ENCODE measurements around the gene FAM180A.

FAM180A gene

DNA sequence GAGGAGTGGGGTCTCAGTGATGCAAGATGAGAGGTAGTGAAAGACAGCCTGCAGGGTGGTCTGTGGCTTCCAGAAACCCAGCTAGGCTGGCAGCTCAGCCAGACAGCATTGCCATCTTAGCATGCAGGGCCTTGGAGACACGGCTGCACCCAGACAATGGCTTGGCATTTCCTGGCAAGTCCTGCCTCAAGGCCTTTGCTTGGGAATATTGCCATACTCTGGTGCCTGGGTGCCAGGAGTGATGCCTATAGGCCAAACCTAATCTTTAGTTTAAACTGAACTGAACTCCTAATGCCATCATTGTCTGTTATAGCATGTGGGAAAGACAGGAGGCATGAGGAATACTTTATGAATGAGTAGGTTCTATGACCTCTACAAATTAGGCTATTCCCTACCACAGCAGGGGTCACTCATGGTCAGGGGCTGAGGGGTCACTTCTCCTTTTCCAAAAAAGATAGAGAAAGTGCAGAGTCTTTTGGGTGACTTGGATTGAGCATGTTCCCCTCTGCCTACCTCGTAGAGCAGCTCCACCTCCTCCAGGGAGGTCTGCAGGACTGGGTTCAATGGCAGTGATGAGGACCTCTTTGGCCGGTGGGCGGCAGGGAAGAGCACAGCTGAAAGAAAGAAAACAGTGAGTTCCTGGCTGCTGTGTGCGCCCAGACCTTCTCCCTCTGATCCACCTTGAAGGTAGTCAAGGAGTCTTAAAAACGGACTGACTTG, 11.9 kb downstream of the FAM180A start:
- DNase-seq = no peak

DNA sequence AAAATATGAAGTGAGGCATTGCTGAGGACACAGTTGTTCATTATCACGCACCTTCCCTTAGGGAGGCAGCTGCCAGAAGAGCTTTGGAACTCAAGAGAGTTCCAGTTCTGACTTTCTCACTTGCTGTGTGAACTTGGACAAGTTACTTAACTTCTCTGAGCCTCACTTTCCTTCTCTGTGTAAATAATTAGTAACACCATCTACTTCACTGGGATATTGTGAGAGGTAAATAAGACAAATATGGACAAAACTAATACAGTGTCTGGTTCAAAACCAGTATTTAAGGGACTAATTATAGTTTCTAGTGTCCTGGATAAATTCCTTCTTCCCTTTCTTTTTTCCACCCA, 14.3 kb downstream of the FAM180A start:
- no peak for DNase-seq

DNA sequence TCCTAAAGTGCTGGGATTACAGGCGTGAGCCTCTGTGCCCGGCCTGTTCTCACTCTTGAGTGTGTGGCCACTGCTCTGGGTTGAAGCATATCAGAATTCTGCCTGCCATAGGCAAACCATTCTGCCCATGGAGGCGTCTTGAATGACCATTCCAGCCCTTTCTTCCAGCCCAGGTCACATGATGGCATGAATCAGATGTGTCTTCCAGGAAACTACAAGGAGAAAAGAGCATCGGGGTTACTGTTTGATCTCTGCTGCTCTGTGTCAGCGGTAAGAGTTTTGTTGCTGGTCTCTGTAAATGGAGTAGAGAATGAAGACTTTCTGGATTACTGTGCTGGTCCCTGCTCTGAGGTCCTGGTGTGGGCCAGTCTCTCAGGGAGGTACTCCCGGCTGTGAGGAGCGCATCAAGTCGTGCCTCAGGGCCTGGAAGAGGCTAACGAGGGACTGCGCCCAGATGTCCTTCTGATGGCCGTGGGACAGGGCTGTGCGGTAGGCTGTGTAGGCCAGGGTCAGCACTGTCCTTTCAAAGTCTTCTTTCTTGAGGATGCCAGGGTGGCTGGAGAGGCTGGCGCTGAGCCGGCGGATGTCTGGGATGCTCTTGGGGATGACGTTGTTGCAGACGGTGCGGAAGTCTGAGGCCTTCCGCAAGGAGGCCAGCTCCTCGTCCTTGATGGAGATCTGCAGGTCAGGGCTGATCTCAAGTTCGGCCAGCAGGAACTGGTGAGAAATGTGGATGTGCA, 14.8 kb downstream of the FAM180A start:
- no peak for DNase-seq

DNA sequence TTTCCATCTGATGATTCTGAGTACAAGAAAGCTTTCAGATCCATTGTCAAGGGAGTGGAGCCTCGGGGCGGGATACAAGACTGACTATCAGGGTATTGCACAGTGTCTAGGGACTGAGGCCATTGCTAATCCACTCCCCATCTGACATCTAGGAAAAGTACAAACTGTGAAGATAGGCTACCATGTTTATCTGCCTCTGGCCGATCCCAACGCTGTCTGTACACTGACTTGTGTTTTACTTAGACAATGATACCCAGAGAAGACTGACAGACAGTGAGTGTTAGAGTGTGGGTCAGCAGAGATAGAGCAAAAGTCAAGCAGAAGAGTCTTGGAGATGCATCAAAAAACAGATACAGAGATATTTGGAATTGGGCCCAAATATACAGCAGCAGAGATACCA, 17.5 kb downstream of the FAM180A start:
- DNase-seq = no peak

DNA sequence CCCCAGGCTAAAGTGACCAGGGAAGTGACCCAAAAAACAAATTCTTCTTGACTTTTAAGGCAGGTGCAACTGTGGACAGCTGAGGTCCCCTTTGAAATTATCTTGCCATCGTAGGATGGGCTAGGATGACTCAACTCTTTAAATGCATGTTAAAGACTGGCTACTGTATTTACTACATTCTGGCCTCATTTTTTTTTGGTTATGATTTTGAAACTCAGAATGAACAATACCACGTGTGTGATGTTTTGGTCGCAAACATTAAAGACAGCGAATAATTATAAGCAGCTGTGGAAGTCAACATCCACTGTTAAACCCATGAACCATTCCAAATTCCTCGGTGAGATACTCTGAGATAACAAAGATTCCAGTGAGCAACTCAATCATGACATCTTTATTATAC, 19.4 kb downstream of the FAM180A start:
- DNase-seq = no peak

DNA sequence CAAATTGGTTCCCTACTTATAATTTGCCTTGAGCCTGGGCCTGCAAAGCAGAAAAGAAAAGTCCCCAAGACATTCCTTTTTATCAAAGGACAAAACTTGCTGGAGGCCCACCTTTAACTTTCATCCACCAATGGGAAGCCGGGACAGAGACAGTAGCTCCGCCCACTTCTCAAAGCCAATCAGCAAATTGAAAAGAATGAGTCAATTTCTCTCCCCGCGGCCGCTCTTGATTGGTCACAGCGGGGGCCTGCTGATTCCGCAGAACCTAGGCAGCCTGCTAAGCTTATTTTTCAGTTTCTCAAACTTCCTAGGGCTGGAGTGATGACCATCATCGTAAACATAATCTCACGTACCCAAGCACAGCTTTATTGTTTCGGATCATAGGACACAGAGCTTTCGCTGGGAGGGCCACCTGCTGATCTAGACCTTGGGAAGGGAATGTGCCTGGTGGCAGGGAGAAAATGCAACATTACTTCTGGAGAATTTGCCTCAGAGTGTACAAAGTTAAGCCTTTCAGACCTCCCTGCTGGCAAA, 20.4 kb downstream of the FAM180A start, which contains the start of gene SLC13A4:
TSS of gene SLC13A4 (minus strand) at position 51 of the 534 bp plus-strand sequence. CDS start 690 bp downstream, outside the sequence.
- no peak for DNase-seq

DNA sequence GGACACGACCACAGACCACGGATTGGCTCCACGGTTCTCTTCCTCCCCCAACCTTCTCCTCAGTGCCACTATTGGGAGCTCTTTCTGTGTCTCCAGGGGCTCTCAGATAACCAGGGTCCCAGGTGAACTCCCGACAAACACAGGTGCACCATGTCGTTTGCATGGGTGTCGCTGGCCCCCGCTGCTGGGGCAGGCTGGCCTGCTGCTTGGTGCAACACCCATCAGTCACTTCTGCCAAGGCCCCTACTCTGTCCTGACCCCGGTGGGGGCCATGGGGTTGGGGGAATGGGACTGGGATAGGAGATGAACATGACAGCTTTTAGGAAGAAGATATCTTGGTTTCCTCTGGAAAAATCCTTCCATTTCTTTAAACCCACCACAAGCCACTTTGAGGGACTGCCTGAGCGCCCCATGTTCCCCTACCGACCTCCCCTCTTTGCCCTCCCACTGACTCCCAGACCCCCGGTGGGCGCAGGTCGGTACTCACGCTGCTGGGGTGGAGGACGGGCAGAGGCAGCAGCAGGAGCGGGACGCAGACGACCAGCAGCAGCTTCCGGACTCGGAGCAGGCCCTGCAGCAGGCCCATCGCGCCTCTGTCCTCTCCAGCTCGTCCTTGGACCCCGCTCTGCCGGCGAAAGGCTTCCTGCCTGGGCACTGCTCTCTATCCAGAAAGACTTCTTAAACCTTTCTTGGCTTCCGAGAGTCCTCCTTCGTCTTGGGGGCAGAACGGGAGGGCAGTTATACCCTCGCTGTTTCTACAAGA, 21.5 kb downstream of the FAM180A start:
- DNase-seq = no peak

DNA sequence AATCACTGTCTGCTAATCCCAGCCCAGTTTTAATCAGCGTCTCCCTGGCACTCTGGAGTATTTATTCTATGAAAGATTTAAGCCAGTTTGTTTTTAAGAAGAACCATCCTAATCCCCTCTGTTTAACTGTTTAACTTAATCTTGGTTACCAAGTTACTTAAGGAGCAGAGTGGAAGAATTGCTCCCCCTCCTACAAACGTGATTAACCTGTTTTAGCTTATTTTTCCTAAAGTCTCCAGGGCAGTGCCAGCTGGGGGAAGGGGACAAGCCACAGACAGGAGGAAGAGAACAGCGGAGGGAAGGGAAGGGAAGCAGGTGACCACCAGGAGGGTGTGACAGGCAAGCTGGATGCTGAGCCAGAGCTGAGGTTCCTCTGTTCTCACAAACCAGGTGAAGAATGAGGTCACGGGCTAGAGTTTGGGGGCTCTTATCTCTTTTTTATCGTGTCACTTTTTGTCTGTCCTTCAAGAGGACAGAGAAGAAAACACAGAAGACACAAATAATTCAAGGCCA, 22.3 kb downstream of the FAM180A start:
- no peak for DNase-seq

DNA sequence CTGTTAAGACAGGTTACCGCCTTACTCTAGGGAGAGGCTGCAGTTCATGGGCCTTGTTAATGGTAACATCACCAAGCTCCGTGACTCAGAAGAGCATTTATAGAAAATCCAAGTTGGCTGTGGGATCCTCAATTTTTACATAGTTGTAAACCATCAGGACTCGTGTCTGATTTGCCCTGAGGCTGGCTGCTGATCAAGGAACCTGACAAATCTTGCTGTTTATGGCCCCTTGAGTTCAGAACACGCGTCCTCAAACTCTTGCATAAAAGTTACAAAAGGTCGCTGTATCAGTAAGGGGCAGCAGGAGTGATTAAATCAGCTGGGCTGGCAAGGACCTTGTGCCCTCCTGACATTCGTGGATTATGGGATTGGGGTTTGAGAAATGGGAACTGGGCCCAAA, 25.2 kb downstream of the FAM180A start:
- DNase-seq = no peak

DNA sequence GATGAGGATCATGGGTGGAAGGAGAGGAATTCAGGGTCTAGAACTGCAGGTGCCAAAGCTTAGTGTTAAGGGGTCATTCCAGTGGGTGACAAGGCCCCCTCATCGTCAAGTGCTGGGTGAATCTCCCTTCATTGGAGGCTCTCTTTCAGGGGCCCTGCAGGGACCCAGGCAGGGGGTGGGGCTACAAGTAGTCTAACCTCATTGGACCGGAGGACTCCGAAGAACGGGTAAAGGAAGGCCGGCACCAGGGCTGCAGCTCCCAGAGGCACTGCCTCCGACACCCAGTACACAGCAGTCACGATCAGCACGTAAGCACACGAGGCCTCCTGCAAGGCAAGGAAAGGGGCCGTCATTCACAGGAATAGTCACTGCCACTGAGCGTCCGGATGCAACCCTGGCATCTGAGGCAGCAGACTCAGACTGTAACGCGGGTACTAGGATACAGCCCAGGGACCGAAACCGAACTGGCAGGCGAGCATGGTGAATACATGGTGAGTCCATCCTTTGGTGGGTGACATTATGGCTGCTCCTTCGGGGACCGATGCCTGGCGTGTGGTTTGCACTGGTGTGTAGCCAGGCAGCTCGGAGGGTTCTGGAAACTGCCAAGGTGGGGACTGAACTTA, 27.3 kb downstream of the FAM180A start:
- no peak for DNase-seq

DNA sequence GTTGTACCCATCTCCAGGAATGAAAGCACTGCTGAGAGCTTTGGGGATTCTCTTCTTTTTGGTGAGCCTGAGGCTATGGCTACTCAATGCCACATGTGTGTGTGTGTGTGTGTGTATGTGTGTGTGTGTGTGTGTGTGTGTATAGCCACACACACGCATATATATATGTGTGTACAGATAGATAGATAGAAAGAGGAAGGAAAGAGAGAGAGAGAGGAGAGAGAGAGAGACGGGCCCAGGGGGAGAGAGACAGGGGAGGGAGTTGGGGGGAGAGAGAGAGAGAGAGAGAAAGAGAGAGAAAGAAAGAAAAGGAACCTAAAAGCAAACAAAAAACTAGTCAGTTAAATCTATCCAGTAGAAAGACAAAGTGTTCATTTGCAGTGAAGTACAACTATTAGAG, 28.9 kb downstream of the FAM180A start:
- DNase-seq = no peak

DNA sequence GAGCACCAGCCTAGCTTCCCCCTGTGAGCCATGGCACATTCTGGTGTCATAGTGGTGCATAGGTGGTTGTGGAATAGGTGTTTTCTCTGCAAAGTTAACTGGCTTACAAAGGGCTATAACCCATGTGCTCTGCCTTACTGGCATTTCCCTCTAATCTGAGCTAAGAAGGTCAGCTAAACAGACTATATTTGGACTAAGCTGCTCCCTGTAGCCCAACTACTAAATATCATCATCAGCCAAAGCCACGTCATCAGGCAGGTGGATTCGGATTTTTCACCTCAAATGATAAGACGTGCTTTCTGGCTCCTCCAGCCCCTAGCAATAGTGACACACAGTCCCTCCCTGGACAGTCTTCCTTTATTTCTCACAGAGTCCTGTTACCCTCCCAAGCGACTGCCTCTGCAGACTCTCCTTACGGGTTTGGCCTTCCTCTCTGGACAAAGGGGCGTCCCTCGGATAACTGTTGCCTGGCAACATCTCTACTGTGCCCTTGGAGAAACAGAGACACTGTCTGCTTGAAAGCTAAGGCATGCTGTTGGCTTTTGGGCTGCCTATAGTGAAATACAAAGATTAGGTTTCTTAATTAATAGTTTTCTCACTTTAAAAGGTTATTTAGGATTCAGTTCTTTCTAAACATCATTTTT, 29.7 kb downstream of the FAM180A start:
- DNase-seq = no peak

DNA sequence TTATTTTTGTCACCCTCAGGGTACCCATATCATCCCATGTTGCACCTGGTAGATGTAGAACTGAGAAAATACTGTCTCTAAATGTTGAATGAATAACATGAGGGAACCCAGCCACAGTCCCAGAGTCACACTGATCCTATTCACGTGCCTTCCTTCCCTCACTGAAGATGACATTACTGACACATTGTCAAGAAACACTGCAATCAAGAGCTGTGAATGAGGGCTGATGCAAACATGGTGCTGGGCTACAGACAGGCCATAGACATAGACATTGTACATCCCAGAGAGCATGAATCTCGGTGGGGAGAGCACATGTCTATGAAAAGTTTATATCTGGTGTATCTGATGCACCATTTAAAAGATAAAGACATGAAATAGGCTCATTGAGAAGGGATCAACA, 30.4 kb downstream of the FAM180A start:
- DNase-seq = no peak

DNA sequence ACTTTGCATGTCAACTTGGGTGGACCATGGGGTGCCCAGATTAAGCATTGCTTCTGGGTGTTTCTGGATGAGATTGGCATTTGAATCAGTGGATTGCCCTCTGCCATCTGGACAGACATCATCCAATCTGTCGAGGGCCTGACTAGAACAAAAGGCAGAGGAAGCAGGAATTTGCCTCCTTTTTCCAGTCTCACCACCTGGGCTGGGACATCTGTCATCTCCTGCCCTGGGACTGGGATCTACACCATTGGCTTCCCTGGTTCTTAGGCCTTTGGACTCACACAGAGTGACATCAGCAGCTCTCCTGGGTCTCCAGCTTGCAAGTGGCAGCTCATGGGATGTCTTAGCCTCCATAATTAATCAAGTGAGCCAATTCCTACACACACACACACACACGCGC, 30.9 kb downstream of the FAM180A start:
- peak; percentile 85 for DNase-seq

DNA sequence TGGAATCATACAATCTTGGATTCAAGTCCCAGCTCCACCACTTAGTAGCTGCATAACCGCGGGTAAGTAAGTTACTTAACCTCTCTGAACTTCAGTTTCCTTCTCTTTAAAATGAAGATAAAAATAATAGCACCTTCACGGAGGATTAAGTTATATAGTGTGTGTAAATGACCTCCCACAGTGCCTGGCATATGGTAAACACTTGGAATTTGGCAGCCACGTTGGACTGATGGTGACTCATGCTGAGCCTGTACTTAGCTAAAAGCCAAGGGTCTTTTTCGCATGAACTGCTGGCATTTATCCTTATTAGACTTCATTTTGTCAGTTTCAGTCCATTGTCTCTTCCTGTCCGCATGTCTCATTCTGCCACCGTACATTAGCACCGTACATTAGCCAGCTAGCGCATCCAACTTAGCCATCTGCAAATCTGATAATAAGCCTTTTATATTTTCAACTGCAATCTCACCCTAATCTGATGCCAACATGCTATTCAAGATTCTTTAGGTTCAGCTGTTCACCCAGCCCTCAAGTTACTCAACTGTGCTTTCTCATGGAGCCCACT, 31.9 kb downstream of the FAM180A start:
- peak; percentile 87 for DNase-seq

DNA sequence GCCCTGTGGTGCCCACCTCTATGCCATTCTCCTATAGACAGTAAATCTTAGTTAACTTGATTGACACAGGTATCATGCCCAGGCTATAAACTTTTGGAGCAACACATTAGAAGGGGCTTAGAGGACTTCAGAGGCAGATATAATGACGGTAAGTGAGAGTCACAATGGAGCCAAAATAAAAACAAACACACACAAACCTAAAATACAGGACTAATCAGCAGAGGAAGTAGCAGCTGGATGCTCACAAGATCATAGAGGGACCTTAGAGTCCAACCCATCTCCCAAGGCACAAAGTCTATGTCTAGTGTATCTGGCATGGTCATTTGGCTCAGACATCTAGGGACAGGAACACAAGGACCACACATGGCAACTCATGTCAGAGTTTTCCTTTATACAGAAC, 32.9 kb downstream of the FAM180A start:
- no peak for DNase-seq

DNA sequence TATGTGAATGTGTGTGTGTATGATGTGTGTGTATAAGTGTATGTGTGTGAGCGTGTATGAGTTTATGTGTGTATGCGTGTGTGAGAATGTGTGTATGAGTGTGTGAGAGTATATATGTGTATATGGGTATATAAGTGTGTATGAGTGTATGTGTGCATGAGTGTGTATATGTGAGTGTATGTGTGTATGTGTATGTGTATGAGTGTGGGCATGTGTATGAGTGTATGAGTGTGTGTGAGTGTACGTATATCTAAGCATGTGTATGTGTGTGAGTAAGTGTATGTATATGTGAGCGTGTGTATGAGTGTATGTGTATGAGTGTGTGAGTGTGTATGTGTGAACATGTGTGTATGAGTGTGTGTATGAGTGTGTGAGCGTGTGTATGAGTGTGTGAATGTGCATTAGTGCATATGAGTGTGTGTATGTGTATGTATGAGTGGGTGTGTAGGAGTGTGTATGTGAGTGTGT, 33.5 kb downstream of the FAM180A start:
- DNase-seq = no peak

DNA sequence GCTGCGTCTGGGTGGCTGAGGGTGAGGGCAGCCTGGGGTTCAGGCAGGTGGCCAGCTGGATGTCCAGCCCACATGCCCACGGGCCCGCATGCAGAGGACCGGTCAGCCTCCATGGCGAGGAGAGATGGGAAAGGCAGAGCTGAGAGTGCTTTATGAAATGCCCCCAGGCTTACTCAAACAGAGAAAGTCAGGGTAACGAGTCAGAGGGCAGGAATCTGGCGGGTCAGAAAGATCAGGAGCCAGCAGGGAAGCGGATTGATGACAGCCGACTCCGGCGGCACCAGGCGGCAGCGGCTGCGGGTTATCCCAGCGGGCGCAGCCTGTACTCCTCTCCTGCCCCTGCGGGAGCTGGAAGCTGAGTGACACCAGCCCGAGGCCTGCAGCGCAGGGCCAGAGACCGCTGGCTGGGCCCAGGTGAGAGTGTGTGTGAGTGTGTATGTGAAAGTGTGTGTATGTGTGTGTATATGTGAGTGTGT, 34.0 kb downstream of the FAM180A start:
- no peak for DNase-seq

DNA sequence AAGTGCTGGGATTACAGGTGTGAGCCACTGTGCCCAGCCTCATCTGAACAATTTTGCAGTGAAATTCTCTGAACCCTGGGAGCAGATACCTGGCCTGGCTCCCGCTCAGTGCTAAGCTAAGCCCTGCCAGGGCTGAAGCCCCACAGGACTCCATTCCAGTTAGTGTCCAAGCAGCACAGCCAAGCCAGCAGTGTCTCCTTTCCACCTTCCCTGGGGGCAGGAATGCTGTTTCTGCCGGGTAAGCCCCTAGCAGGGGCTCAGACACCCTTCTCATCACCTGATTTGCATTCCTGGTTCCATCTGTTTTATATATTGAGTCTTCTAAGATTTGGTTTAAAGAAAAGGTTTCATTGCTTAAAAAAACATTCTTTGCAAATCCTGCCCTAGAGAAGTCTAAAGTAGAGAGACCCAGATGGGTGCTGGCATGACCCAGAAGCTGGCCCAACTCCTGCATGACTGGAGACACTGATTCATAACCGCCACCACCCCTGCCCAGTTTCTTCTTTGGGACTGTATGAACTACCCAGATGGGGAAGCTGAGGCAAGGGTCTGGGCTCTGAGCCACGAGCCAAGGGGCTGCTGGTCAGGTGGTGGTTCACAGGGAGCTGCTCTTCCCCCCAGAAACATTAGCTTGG, 34.7 kb downstream of the FAM180A start:
- DNase-seq = no peak

DNA sequence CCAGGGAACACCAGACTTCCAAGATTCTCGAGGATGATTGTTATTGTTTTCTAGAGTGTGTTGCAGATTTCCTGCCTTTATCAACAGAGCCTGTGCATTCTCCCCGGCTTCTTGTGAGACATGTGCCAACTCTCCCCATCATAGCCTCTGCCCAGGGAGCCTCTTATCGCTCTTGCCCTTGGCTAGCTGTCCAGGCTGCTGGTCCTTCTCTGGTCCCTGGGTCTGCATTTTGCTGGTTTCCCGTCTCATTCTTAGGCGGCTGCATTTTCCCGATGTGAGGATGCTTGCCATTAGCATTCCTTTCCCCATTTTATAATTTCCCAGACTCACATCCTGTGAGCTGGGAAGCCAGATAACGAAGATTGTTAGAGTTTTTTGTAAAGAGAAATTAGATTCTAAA, 35.8 kb downstream of the FAM180A start:
- no peak for DNase-seq

DNA sequence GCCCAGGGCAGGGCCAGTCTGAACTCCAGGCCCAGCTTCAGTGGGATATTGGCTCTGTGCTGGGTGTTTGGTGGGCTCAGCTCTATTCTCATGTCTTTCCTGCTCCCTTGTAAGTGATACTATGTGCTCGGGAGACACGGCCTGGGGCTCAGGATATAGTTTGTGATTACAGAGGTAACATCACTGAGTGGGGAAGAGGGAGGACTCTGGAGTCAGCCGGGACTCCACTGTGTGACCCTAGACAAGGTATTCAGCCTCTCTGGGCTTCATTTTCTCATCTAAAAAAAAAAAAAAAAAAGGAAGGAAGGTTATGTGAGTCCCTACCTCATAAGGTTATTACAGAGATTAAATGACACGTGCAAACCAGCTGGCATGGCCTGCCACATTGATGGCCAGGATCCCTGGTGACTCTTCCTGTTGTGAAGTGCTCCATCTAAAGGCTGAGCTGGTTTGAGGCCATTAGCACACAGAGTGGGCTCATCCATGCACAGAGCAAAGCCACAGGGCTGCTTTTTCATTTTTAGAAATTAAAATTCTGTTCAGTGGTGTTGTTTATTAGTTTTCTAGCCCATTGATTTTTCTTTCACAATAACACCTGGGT, 36.3 kb downstream of the FAM180A start:
- DNase-seq = peak; percentile 69

Data from NCI-H2171 treated with DMSO at 0.1 percent for 48 hours (cell line).